ENCODE data around the gene ERBB2. TPM values are rescaled to one million over a fixed set of nuclear protein-coding genes. Genes with fewer than 3 reads are reported as not detected.

Gene ERBB2
- total and polyA plus RNA-seq, 2 donors from 2014 or later, result 76.5 to 186 TPM

GRCh38 chr17:39652587-39653315 is 47.1 kb upstream of the ERBB2 start:
- intact Hi-C loops (cut with DNase I), result no loop called here
- Histone ChIP-seq H3K27ac (ENCODE audit: low read depth in 2 of 2, low read length in 2 of 2) (no peak overlapping the region), H3K4me1 (ENCODE audit: control insufficient read depth in 2 of 3, insufficient read depth in 2 of 3, low read depth in 1 of 3, low read length in 3 of 3) (peaks cover 0 to 5% (median 0%) of the 10 kb centered on the region in 3 donors), H3K9ac (ENCODE audit: low read length in 3 of 3) (no peak overlapping the region), H3K27me3 (ENCODE audit: control insufficient read depth, insufficient read depth, low read length) (no peaks in the 10 kb centered on the region), H3K4me3 (ENCODE audit: low read length in 3 of 3) (no peak overlapping the region), H3K9me3 (ENCODE audit: control insufficient read depth in 2 of 3, insufficient read depth in 1 of 3, low read length in 3 of 3) (no peaks in the 10 kb centered on the region), H3K36me3 (ENCODE audit: control insufficient read depth in 2 of 3, insufficient read depth in 3 of 3, low read length in 3 of 3) (peaks cover 0 to 3% (median 2%) of the 10 kb centered on the region in 3 donors)
- DNase-seq (peak in 1 of 5 donors; percentile 14), FAIRE-seq (no peak)
- TF ChIP-seq CTCF (IDR thresholded peaks at IDR 0.05; ENCODE audit: borderline replicate concordance, extremely low read depth, insufficient read depth), result no peak

- Histone ChIP-seq H3K9ac (ENCODE audit: low read length in 3 of 3) (no peak overlapping the region), H3K9me3 (ENCODE audit: control insufficient read depth in 2 of 3, insufficient read depth in 1 of 3, low read length in 3 of 3) (no peaks in the 10 kb centered on the region), H3K36me3 (ENCODE audit: control insufficient read depth in 2 of 3, insufficient read depth in 3 of 3, low read length in 3 of 3) (peaks cover 0 to 3% (median 2%) of the 10 kb centered on the region in 3 donors), H3K27ac (ENCODE audit: low read depth in 2 of 2, low read length in 2 of 2) (no peak overlapping the region), H3K4me3 (ENCODE audit: low read length in 3 of 3) (no peak overlapping the region), H3K4me1 (ENCODE audit: control insufficient read depth in 2 of 3, insufficient read depth in 2 of 3, low read depth in 1 of 3, low read length in 3 of 3) (peaks cover 0 to 5% (median 0%) of the 10 kb centered on the region in 3 donors), H3K27me3 (ENCODE audit: control insufficient read depth, insufficient read depth, low read length) (no peaks in the 10 kb centered on the region)
- DNase-seq, result peak in 1 of 5 donors; percentile 12
- FAIRE-seq, result no peak
- intact Hi-C loops (cut with DNase I), result no loop called here
- no peak for TF ChIP-seq CTCF (IDR thresholded peaks at IDR 0.05; ENCODE audit: borderline replicate concordance, extremely low read depth, insufficient read depth)
Observed at GRCh38 chr17:39653316-39653661, 46.6 kb upstream of the ERBB2 start.

- intact Hi-C loops (cut with DNase I), result no loop called here
- H3K27me3 ChIP-seq (ENCODE audit: control insufficient read depth, insufficient read depth, low read length), result no peaks in the 10 kb centered on the region
- H3K27ac ChIP-seq (ENCODE audit: low read depth in 2 of 2, low read length in 2 of 2), result no peak overlapping the region
- peak; percentile 60 for TF ChIP-seq CTCF (IDR thresholded peaks at IDR 0.05; ENCODE audit: borderline replicate concordance, extremely low read depth, insufficient read depth)
- no peaks in the 10 kb centered on the region for H3K9me3 ChIP-seq (ENCODE audit: control insufficient read depth in 2 of 3, insufficient read depth in 1 of 3, low read length in 3 of 3)
- no peak overlapping the region for H3K9ac ChIP-seq (ENCODE audit: low read length in 3 of 3)
- no peak overlapping the region for H3K4me3 ChIP-seq (ENCODE audit: low read length in 3 of 3)
- FAIRE-seq (no peak), DNase-seq (peak in 4 of 5 donors; percentile 61 to 83 (median 71))
- peaks cover 0 to 5% (median 0%) of the 10 kb centered on the region in 3 donors for H3K4me1 ChIP-seq (ENCODE audit: control insufficient read depth in 2 of 3, insufficient read depth in 2 of 3, low read depth in 1 of 3, low read length in 3 of 3)
- H3K36me3 ChIP-seq (ENCODE audit: control insufficient read depth in 2 of 3, insufficient read depth in 3 of 3, low read length in 3 of 3), result peaks cover 0 to 3% (median under 1%) of the 10 kb centered on the region in 3 donors
Observed at GRCh38 chr17:39653662-39654331, 46.1 kb upstream of the ERBB2 start.

All from kidney (tissue), 14 donors.